ENCODE results near the gene FXYD3.

Gene FXYD3

GRCh38 chr19:35165200-35166058 lies 49.8 kb downstream of the FXYD3 start:
- Mint-ChIP-seq H3K4me3 (peak overlapping the region; percentile 11), H3K9me3 (peaks cover 4% of the 10 kb centered on the region), H3K27me3 (no peaks in the 10 kb centered on the region), H3K4me1 (peaks cover 55% of the 10 kb centered on the region), H3K36me3 (peaks cover 58% of the 10 kb centered on the region), H3K27ac (peak overlapping the region; percentile 41)

GRCh38 chr19:35166100-35167063 lies 50.8 kb downstream of the FXYD3 start:
- peaks cover 53% of the 10 kb centered on the region for H3K36me3 Mint-ChIP-seq
- peak overlapping the region; percentile 59 for H3K4me3 Mint-ChIP-seq
- H3K9me3 Mint-ChIP-seq, result peaks cover 4% of the 10 kb centered on the region
- peak overlapping the region; percentile 81 for H3K27ac Mint-ChIP-seq
- peaks cover 49% of the 10 kb centered on the region for H3K4me1 Mint-ChIP-seq
- H3K27me3 Mint-ChIP-seq, result no peaks in the 10 kb centered on the region

- Mint-ChIP-seq H3K36me3 (peaks cover 44% of the 10 kb centered on the region), H3K4me1 (peaks cover 47% of the 10 kb centered on the region), H3K9me3 (peaks cover 4% of the 10 kb centered on the region), H3K4me3 (peak overlapping the region; percentile 59), H3K27ac (peak overlapping the region; percentile 81), H3K27me3 (no peaks in the 10 kb centered on the region)
Observed at GRCh38 chr19:35167251-35168119, 51.9 kb downstream of the FXYD3 start.

GRCh38 chr19:35168196-35168595 lies 52.6 kb downstream of the FXYD3 start:
- Mint-ChIP-seq H3K27me3 (no peaks in the 10 kb centered on the region), H3K27ac (peak overlapping the region; percentile 81), H3K4me3 (no peak overlapping the region), H3K36me3 (peaks cover 40% of the 10 kb centered on the region), H3K9me3 (peaks cover 4% of the 10 kb centered on the region), H3K4me1 (peaks cover 43% of the 10 kb centered on the region)

GRCh38 chr19:35169221-35169995 lies 53.8 kb downstream of the FXYD3 start:
- Mint-ChIP-seq H3K27me3 (no peaks in the 10 kb centered on the region), H3K9me3 (peaks cover 4% of the 10 kb centered on the region), H3K4me3 (no peak overlapping the region), H3K36me3 (peaks cover 30% of the 10 kb centered on the region), H3K27ac (peak overlapping the region; percentile 67), H3K4me1 (peaks cover 39% of the 10 kb centered on the region)

- H3K36me3 Mint-ChIP-seq, result peaks cover 23% of the 10 kb centered on the region
- H3K27ac Mint-ChIP-seq, result no peak overlapping the region
- no peak overlapping the region for H3K4me3 Mint-ChIP-seq
Observed at GRCh38 chr19:35170359-35171061, 54.9 kb downstream of the FXYD3 start.

GRCh38 chr19:35171730-35172129 lies 56.1 kb downstream of the FXYD3 start:
- no peaks in the 10 kb centered on the region for H3K9me3 Mint-ChIP-seq
- no peak overlapping the region for H3K4me3 Mint-ChIP-seq
- no peak overlapping the region for H3K27ac Mint-ChIP-seq
- no peaks in the 10 kb centered on the region for H3K27me3 Mint-ChIP-seq
- peaks cover 42% of the 10 kb centered on the region for H3K4me1 Mint-ChIP-seq
- H3K36me3 Mint-ChIP-seq, result peaks cover 11% of the 10 kb centered on the region

More at GRCh38 chr19:35170359-35171061, 54.9 kb downstream of the FXYD3 start:
- H3K27me3 Mint-ChIP-seq, result no peaks in the 10 kb centered on the region
- peaks cover 44% of the 10 kb centered on the region for H3K4me1 Mint-ChIP-seq
- H3K9me3 Mint-ChIP-seq, result peaks cover 3% of the 10 kb centered on the region
